Loucy (cell line): ENCODE results near the gene MT1B.
"Not testable (repeated sequence)": the region's sequence is repeated elsewhere in the genome, so short reads cannot be mapped to it uniquely, and the experiment has no call there.

ENCODE experiments used
- EZH2phosphoT487 ChIP-seq: fragments of 200-600 bp; IDR thresholded peaks from 2 replicates; pipeline ENCODE4 v1.6.1; 2018; ENCODE audit warnings: antibody characterized with exemption, mild to moderate bottlenecking, moderate library complexity, borderline replicate concordance
- TF ChIP-seq, protein P1 (sequence below): fragments of 200-600 bp; sonication (generic); conservative IDR thresholded peaks from 2 replicates; pipeline ENCODE4 v1.5.1; 2014; ENCODE audit warnings: mild to moderate bottlenecking, antibody characterized with exemption, low read length

- TF ChIP-seq, protein P1, sequence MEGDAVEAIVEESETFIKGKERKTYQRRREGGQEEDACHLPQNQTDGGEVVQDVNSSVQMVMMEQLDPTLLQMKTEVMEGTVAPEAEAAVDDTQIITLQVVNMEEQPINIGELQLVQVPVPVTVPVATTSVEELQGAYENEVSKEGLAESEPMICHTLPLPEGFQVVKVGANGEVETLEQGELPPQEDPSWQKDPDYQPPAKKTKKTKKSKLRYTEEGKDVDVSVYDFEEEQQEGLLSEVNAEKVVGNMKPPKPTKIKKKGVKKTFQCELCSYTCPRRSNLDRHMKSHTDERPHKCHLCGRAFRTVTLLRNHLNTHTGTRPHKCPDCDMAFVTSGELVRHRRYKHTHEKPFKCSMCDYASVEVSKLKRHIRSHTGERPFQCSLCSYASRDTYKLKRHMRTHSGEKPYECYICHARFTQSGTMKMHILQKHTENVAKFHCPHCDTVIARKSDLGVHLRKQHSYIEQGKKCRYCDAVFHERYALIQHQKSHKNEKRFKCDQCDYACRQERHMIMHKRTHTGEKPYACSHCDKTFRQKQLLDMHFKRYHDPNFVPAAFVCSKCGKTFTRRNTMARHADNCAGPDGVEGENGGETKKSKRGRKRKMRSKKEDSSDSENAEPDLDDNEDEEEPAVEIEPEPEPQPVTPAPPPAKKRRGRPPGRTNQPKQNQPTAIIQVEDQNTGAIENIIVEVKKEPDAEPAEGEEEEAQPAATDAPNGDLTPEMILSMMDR: not testable (repeated sequence)
- TF ChIP-seq EZH2phosphoT487: not testable (repeated sequence)
Measured at GRCh38 chr16:56674570-56674969, 22.9 kb downstream of the MT1B start.
